H9 (cell line): ENCODE measurements around the gene TENT5C. TPM values are rescaled to one million over a fixed set of nuclear protein-coding genes. Genes with fewer than 3 reads are reported as not detected.

ENCODE experiments used
- DNase-seq: peaks from one replicate; pipeline ENCODE4 v3.0.0-alpha.2; 2017
- H2AFZ ChIP-seq: one replicate; pipeline ENCODE4 v1.6.1; 2013; ENCODE audit warnings: mild to moderate bottlenecking, low read length, control low read depth, moderate library complexity
- H2AK5ac ChIP-seq: 2 replicates; pipeline ENCODE4 v1.6.1; 2013; ENCODE audit warnings: low read length, control low read depth, mixed read lengths; ENCODE audit not compliant: insufficient read length
- H2BK120ac ChIP-seq: one replicate; pipeline ENCODE4 v1.6.1; 2013; ENCODE audit warnings: low read depth, mild to moderate bottlenecking, low read length, control low read depth, inconsistent platforms; ENCODE audit not compliant: poor library complexity, severe bottlenecking
- H2BK12ac ChIP-seq: 2 replicates; pipeline ENCODE4 v1.6.1; 2013; ENCODE audit warnings: low read length, control low read depth, mixed read lengths, low read depth; ENCODE audit not compliant: insufficient read length
- H2BK15ac ChIP-seq: 2 replicates; pipeline ENCODE4 v1.6.1; 2013; ENCODE audit warnings: low read depth, low read length, control low read depth
- H2BK20ac ChIP-seq: one replicate; pipeline ENCODE4 v1.6.1; 2013; ENCODE audit warnings: low read depth, mild to moderate bottlenecking, low read length, control low read depth, inconsistent platforms; ENCODE audit not compliant: poor library complexity, severe bottlenecking
- H2BK5ac ChIP-seq: 2 replicates; pipeline ENCODE4 v1.6.1; 2013; ENCODE audit warnings: low read length, control low read depth, mixed read lengths; ENCODE audit not compliant: insufficient read length
- H3K14ac ChIP-seq: 2 replicates; pipeline ENCODE4 v1.6.1; 2013; ENCODE audit warnings: low read length, control low read depth; ENCODE audit not compliant: insufficient read depth
- H3K18ac ChIP-seq: 2 replicates; pipeline ENCODE4 v1.6.1; 2013; ENCODE audit warnings: low read depth, mild to moderate bottlenecking, mixed read lengths, low read length, control low read depth; ENCODE audit not compliant: insufficient read length
- H3K23ac ChIP-seq: 2 replicates; pipeline ENCODE4 v1.6.1; 2013; ENCODE audit warnings: low read length, control low read depth, mixed read lengths, low read depth; ENCODE audit not compliant: insufficient read length
- H3K23me2 ChIP-seq: 2 replicates; pipeline ENCODE4 v1.6.1; 2013; ENCODE audit warnings: low read depth, mild to moderate bottlenecking, mixed read lengths, low read length, control low read depth; ENCODE audit not compliant: insufficient read length, poor library complexity, severe bottlenecking
- H3K27ac ChIP-seq: 2 replicates; pipeline ENCODE4 v1.5.1; 2013; ENCODE audit warnings: low read length, control low read depth, mixed read lengths, low read depth; ENCODE audit not compliant: insufficient read length
- H3K27me3 ChIP-seq: 2 replicates; pipeline ENCODE4 v1.6.1; 2013; ENCODE audit warnings: low read length, control low read depth, inconsistent platforms; ENCODE audit not compliant: insufficient read depth
- H3K4ac ChIP-seq: 2 replicates; pipeline ENCODE4 v1.6.1; 2013; ENCODE audit warnings: low read depth, mild to moderate bottlenecking, control low read depth, inconsistent platforms, low read length, moderate library complexity
- H3K4me1 ChIP-seq: 2 replicates; pipeline ENCODE4 v1.6.1; 2013; ENCODE audit warnings: low read length, control low read depth, inconsistent platforms; ENCODE audit not compliant: insufficient read depth
- H3K4me2 ChIP-seq: 2 replicates; pipeline ENCODE4 v1.6.1; 2013; ENCODE audit warnings: low read length, control low read depth, mixed read lengths; ENCODE audit not compliant: insufficient read length, insufficient read depth
- H3K56ac ChIP-seq: 2 replicates; pipeline ENCODE4 v1.6.1; 2013; ENCODE audit warnings: low read depth, mild to moderate bottlenecking, mixed read lengths, low read length, control low read depth; ENCODE audit not compliant: insufficient read length
- H3K79me1 ChIP-seq: 2 replicates; pipeline ENCODE4 v1.6.1; 2013; ENCODE audit warnings: low read depth, mild to moderate bottlenecking, moderate library complexity, low read length, control low read depth, inconsistent platforms; ENCODE audit not compliant: insufficient read depth, poor library complexity, severe bottlenecking
- H3K79me2 ChIP-seq: 2 replicates; pipeline ENCODE4 v1.6.1; 2013; ENCODE audit warnings: low read length, control low read depth, inconsistent platforms; ENCODE audit not compliant: insufficient read depth
- H3K9ac ChIP-seq: 2 replicates; pipeline ENCODE4 v1.6.1; 2013; ENCODE audit warnings: low read length, control low read depth, mixed read lengths; ENCODE audit not compliant: insufficient read length; ENCODE audit errors: extremely low read depth
- H3K9me3 ChIP-seq: one replicate; pipeline ENCODE4 v1.6.1; 2013; ENCODE audit warnings: low read depth, low read length, inconsistent platforms; ENCODE audit not compliant: control insufficient read depth
- H3T11ph ChIP-seq: one replicate; pipeline ENCODE4 v1.6.1; 2013; ENCODE audit warnings: mild to moderate bottlenecking, low read length, control low read depth, inconsistent platforms
- H4K20me1 ChIP-seq: one replicate; pipeline ENCODE4 v1.6.1; 2013; ENCODE audit not compliant: control insufficient read depth, insufficient read length, insufficient read depth
- H4K5ac ChIP-seq: 2 replicates; pipeline ENCODE4 v1.6.1; 2013; ENCODE audit warnings: low read depth, mild to moderate bottlenecking, mixed read lengths, low read length, control low read depth; ENCODE audit not compliant: insufficient read length
- H4K8ac ChIP-seq: replicated peaks from 2 replicates; pipeline ENCODE4 v1.6.1; 2013; ENCODE audit warnings: low read length, control low read depth, mixed read lengths, low read depth; ENCODE audit not compliant: insufficient read length
- H4K91ac ChIP-seq: 2 replicates; pipeline ENCODE4 v1.6.1; 2013; ENCODE audit warnings: low read depth, mild to moderate bottlenecking, moderate library complexity, mixed read lengths, low read length, control low read depth; ENCODE audit not compliant: insufficient read length
- H3K27ac Mint-ChIP-seq, 3 experiments: 2 replicates in 2 of 3; 3 replicates in 1 of 3; pipeline ENCODE4 v1.8.0; 2020 to 2021; ENCODE audit warnings: mixed read lengths in 3 of 3, mild to moderate bottlenecking in 1 of 3, moderate library complexity in 1 of 3
- H3K27me3 Mint-ChIP-seq: 2 replicates; pipeline ENCODE4 v1.8.0; 2021; ENCODE audit warnings: low read depth, mild to moderate bottlenecking, moderate library complexity, mixed read lengths
- H3K36me3 Mint-ChIP-seq, 3 experiments: 2 replicates in 2 of 3; 3 replicates in 1 of 3; pipeline ENCODE4 v1.8.0; 2020 to 2021; ENCODE audit warnings: low read depth in 3 of 3, mixed read lengths in 3 of 3; ENCODE audit not compliant: insufficient read depth in 1 of 3
- H3K4me1 Mint-ChIP-seq, 2 experiments: 2 replicates each; pipeline ENCODE4 v1.8.0; 2020; ENCODE audit warnings: mixed read lengths in 2 of 2
- H3K4me3 Mint-ChIP-seq, 2 experiments: 2 replicates in 1 of 2; 3 replicates in 1 of 2; pipeline ENCODE4 v1.8.0; 2020 to 2021; ENCODE audit warnings: mild to moderate bottlenecking in 2 of 2, mixed read lengths in 2 of 2, moderate library complexity in 1 of 2
- H3K9me3 Mint-ChIP-seq, 2 experiments: 2 replicates in 1 of 2; 3 replicates in 1 of 2; pipeline ENCODE4 v1.8.0; 2020; ENCODE audit warnings: mild to moderate bottlenecking in 2 of 2, mixed read lengths in 2 of 2, moderate library complexity in 1 of 2
- WGBS: extraction: QIAGEN DNeasy Blood & Tissue Kit; methylation state at CpG from one replicate; pipeline ENCODE4 v1.1.7; 2013; ENCODE audit warnings: missing lambda C conversion rate, low lambda C conversion rate, mixed read lengths; ENCODE audit not compliant: insufficient read length; ENCODE audit errors: extremely low coverage; 5-methylcytosine and 5-hydroxymethylcytosine counted together
- total RNA-seq: library from RNA; stranded (reverse); gene quantifications from 2 replicates; pipeline ENCODE4 v1.2.1, GENCODE V29; 2021
- TF ChIP-seq, protein P1 (sequence below): fragments of 200-600 bp; sonication (generic); conservative IDR thresholded peaks from 3 replicates; pipeline ENCODE4 v1.8.0; 2021; ENCODE audit warnings: antibody characterized with exemption, mild to moderate bottlenecking

The TENT5C gene
- total RNA-seq, 1 experiment from 2014 or later, result 0.37 TPM

DNA sequence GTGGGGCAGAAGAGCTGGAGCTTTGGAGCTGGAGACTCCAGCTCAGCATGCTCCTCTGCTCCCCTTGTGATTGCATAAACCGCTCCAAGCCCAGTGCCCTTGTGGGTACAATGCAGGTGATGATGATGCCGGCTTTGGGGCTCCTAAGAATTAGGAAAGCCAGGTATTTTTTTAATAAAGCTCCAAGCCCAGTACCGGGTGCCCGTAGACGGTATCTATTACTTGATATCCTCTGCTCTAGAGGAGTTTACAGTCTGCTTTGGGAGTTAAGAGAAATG, 27.2 kb downstream of the TENT5C start:
- Histone ChIP-seq H4K8ac (no peak overlapping the region), H2BK120ac (no peak overlapping the region), H2AFZ (no peak overlapping the region), H2AK5ac (no peak overlapping the region), H4K5ac (no peak overlapping the region), H3K4me1 (peaks cover 2% of the 10 kb centered on the region; the same call in 1 of the 2 replicates), H2BK5ac (no peak overlapping the region), H3K79me2 (no peaks in the 10 kb centered on the region), H3K4me2 (no peak overlapping the region), H3K9ac (no peak overlapping the region), H4K20me1 (no peaks in the 10 kb centered on the region), H3K4ac (no peak overlapping the region), H3K18ac (no peak overlapping the region), H3K14ac (no peak overlapping the region), H3K9me3 (no peaks in the 10 kb centered on the region), H2BK12ac (no peak overlapping the region), H3K56ac (no peak overlapping the region), H3K79me1 (no peaks in the 10 kb centered on the region), H2BK20ac (no peak overlapping the region), H4K91ac (no peak overlapping the region), H2BK15ac (no peak overlapping the region), H3K23ac (no peak overlapping the region), H3K23me2 (no peaks in the 10 kb centered on the region), H3T11ph (no peak overlapping the region), H3K27me3 (no peaks in the 10 kb centered on the region; the same call in 1 of the 2 replicates), H3K27ac (no peak overlapping the region)
- Mint-ChIP-seq H3K9me3 (no peaks in the 10 kb centered on the region), H3K4me1 (peaks cover 25 to 31% of the 10 kb centered on the region in 2 experiments), H3K4me3 (no peak overlapping the region), H3K27me3 (no peaks in the 10 kb centered on the region; the same call in 1 of the 2 replicates), H3K27ac (no peak overlapping the region; a peak in 1 of 7 replicates), H3K36me3 (no peaks in the 10 kb centered on the region)
- TF ChIP-seq, protein P1, sequence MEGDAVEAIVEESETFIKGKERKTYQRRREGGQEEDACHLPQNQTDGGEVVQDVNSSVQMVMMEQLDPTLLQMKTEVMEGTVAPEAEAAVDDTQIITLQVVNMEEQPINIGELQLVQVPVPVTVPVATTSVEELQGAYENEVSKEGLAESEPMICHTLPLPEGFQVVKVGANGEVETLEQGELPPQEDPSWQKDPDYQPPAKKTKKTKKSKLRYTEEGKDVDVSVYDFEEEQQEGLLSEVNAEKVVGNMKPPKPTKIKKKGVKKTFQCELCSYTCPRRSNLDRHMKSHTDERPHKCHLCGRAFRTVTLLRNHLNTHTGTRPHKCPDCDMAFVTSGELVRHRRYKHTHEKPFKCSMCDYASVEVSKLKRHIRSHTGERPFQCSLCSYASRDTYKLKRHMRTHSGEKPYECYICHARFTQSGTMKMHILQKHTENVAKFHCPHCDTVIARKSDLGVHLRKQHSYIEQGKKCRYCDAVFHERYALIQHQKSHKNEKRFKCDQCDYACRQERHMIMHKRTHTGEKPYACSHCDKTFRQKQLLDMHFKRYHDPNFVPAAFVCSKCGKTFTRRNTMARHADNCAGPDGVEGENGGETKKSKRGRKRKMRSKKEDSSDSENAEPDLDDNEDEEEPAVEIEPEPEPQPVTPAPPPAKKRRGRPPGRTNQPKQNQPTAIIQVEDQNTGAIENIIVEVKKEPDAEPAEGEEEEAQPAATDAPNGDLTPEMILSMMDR, result no peak
- WGBS, result no CpG with 5 or more reads among the region's 5 CpGs
- no peak for DNase-seq
